Stimulated activated CD4-positive, alpha-beta T cell treated with anti-CD3 and anti-CD28 coated beads, Interleukin-1b, Interleukin-23, amount 100 ng/mL, for 4 hours (primary cell): Measurements from ENCODE around the gene FPGS.
"Not testable (repeated sequence)": the region's sequence is repeated elsewhere in the genome, so short reads cannot be mapped to it uniquely, and the experiment has no call there.

Experiments
- DNase-seq, 2 donors: peaks; one replicate each; pipeline ENCODE4 v3.0.0-alpha.2; 2020; ENCODE audit warnings: low read depth in 2 of 2

FPGS gene

GRCh38 chr9:127802576-127803443 is at the start of gene FPGS:
Gene FPGS (plus strand): TSS chr9:127802882. CDS start chr9:127802925, 43 bp downstream.
- DNase-seq = peak; percentile 73 to 85

GRCh38 chr9:127753148-127753547 is 49.5 kb upstream of the FPGS start:
- no peak for DNase-seq

- DNase-seq = no peak
Measured at GRCh38 chr9:127753622-127754021, 49.1 kb upstream of the FPGS start.

- DNase-seq = no peak
Measured at GRCh38 chr9:127754099-127755060, 48.3 kb upstream of the FPGS start.

- no peak for DNase-seq
Measured at GRCh38 chr9:127755061-127756060, 47.3 kb upstream of the FPGS start.

- DNase-seq = no peak
Measured at GRCh38 chr9:127756233-127756632, 46.4 kb upstream of the FPGS start.

- DNase-seq = not testable (repeated sequence)
Measured at GRCh38 chr9:127756776-127757175, 45.9 kb upstream of the FPGS start.

GRCh38 chr9:127758843-127759242 is 43.8 kb upstream of the FPGS start:
- no peak for DNase-seq

- no peak for DNase-seq
Measured at GRCh38 chr9:127761061-127761460, 41.6 kb upstream of the FPGS start.

- DNase-seq = no peak
Measured at GRCh38 chr9:127761491-127761956, 41.2 kb upstream of the FPGS start.

GRCh38 chr9:127762111-127762676 is 40.5 kb upstream of the FPGS start:
- no peak for DNase-seq

- no peak for DNase-seq
Measured at GRCh38 chr9:127763918-127764384, 38.7 kb upstream of the FPGS start.

GRCh38 chr9:127765418-127765817 is 37.3 kb upstream of the FPGS start:
- DNase-seq = no peak

GRCh38 chr9:127767410-127767809 is 35.3 kb upstream of the FPGS start:
- DNase-seq = no peak

GRCh38 chr9:127767909-127768331 is 34.8 kb upstream of the FPGS start:
- no peak for DNase-seq

- no peak for DNase-seq
Measured at GRCh38 chr9:127768698-127769097, 34.0 kb upstream of the FPGS start.

- DNase-seq = no peak
Measured at GRCh38 chr9:127769101-127769500, 33.6 kb upstream of the FPGS start.

GRCh38 chr9:127769929-127770582 is 32.6 kb upstream of the FPGS start:
- DNase-seq = no peak

GRCh38 chr9:127770583-127770904 is 32.1 kb upstream of the FPGS start:
- no peak for DNase-seq

GRCh38 chr9:127770905-127771569 is 31.6 kb upstream of the FPGS start:
- DNase-seq = peak; percentile 95 to 97
